ENCODE measurements around the gene PHC2.
"Not testable (repeated sequence)": the region's sequence is repeated elsewhere in the genome, so short reads cannot be mapped to it uniquely, and the experiment has no call there.

The PHC2 gene

GRCh38 chr1:33309351-33309750, 121.5 kb downstream of the PHC2 start:
- DNase-seq, result not testable (repeated sequence)

- no peak for DNase-seq
Measured at GRCh38 chr1:33307494-33307864, 123.4 kb downstream of the PHC2 start.

GRCh38 chr1:33306653-33307493, 124.0 kb downstream of the PHC2 start:
- DNase-seq, result no peak

- DNase-seq, result no peak
Measured at GRCh38 chr1:33305816-33306652, 124.9 kb downstream of the PHC2 start.

- no peak for DNase-seq
Measured at GRCh38 chr1:33305016-33305415, 125.9 kb downstream of the PHC2 start.

- DNase-seq, result no peak
Measured at GRCh38 chr1:33302325-33302724, 128.6 kb downstream of the PHC2 start.

GRCh38 chr1:33301273-33301984, 129.5 kb downstream of the PHC2 start:
- no peak for DNase-seq

GRCh38 chr1:33300673-33301072, 130.2 kb downstream of the PHC2 start:
- no peak for DNase-seq

- DNase-seq, result no peak
Measured at GRCh38 chr1:33299461-33300155, 131.3 kb downstream of the PHC2 start.

- peak; percentile 36 to 52 for DNase-seq
Measured at GRCh38 chr1:33298623-33299277, 132.1 kb downstream of the PHC2 start.

- DNase-seq, result no peak
Measured at GRCh38 chr1:33297911-33298622, 132.8 kb downstream of the PHC2 start.

GRCh38 chr1:33296824-33297223, 134.1 kb downstream of the PHC2 start:
- no peak for DNase-seq

GRCh38 chr1:33296082-33296458, 134.8 kb downstream of the PHC2 start:
- DNase-seq, result no peak

GRCh38 chr1:33295450-33296081, 135.3 kb downstream of the PHC2 start:
- peak; percentile 65 to 78 for DNase-seq

- no peak for DNase-seq
Measured at GRCh38 chr1:33295023-33295422, 135.9 kb downstream of the PHC2 start.

- DNase-seq, result no peak
Measured at GRCh38 chr1:33294071-33295010, 136.6 kb downstream of the PHC2 start.

GRCh38 chr1:33292726-33293340, 138.1 kb downstream of the PHC2 start:
- no peak for DNase-seq

- not testable (repeated sequence) for DNase-seq
Measured at GRCh38 chr1:33290615-33291014, 140.3 kb downstream of the PHC2 start.

- no peak for DNase-seq
Measured at GRCh38 chr1:33289858-33290154, 141.1 kb downstream of the PHC2 start.

Data from SHP77 (cell line).